PC-3 (cell line): ENCODE results near the gene PVALEF. TPM values are rescaled to one million over a fixed set of nuclear protein-coding genes. Genes with fewer than 3 reads are reported as not detected.

Experiments
- ATAC-seq: fragments of 200-7000 bp; cut with Tn5 transposase; 2 replicates; pipeline ENCODE4 v1.9.1; 2020; ENCODE audit warnings: mild to moderate bottlenecking, moderate library complexity
- BruUV-seq: library from RNA; stranded (reverse); fragments of 400-500 nt; replicated peaks from 2 replicates; lab custom pipeline; 2021; lab: Mats Ljungman, UMichigan
- CTCF ChIA-PET: fragments of 300-600 bp; sonication (Branson Sonifier 250); formaldehyde crosslinking; loops from one replicate; lab custom pipeline; 2022; ENCODE audit warnings: antibody characterized with exemption; lab: Charles Lee
- POLR2A ChIA-PET: fragments of 300-600 bp; sonication (Branson Sonifier 250); formaldehyde crosslinking; loops from one replicate; lab custom pipeline; 2022; ENCODE audit warnings: antibody characterized with exemption; ENCODE audit not compliant: unreplicated experiment; lab: Charles Lee
- DNase-seq: peaks from one replicate; pipeline ENCODE4 v3.0.0-alpha.2; 2015
- H2AFZ ChIP-seq: fragments of 300-600 bp; sonication (generic); 2 replicates; pipeline ENCODE4 v1.6.0; 2016; ENCODE audit warnings: antibody characterized with exemption, low read length
- H3F3A ChIP-seq: fragments of 300-600 bp; sonication (generic); one replicate; pipeline ENCODE4 v1.6.0; 2017; ENCODE audit warnings: antibody characterized with exemption, low read length, control low read depth, mild to moderate bottlenecking; ENCODE audit not compliant: unreplicated experiment
- H3K27ac ChIP-seq: fragments of 300-600 bp; sonication (generic); 2 replicates; pipeline ENCODE4 v1.5.1; 2016; ENCODE audit warnings: mild to moderate bottlenecking, low read length
- H3K27me3 ChIP-seq: fragments of 300-600 bp; sonication (generic); 2 replicates; pipeline ENCODE4 v1.6.1; 2016; ENCODE audit warnings: low read length, mixed read lengths
- H3K36me3 ChIP-seq: fragments of 300-600 bp; sonication (generic); 2 replicates; pipeline ENCODE4 v1.6.1; 2016; ENCODE audit warnings: low read depth, mixed run types, low read length, mixed read lengths
- H3K4me1 ChIP-seq: fragments of 300-600 bp; sonication (generic); 2 replicates; pipeline ENCODE4 v1.5.1; 2016; ENCODE audit warnings: low read length; ENCODE audit not compliant: insufficient read depth
- H3K4me2 ChIP-seq: fragments of 300-600 bp; sonication (generic); 2 replicates; pipeline ENCODE4 v1.6.0; 2016; ENCODE audit warnings: low read length
- H3K4me3 ChIP-seq: fragments of 300-600 bp; sonication (generic); 2 replicates; pipeline ENCODE4 v1.5.1; 2016; ENCODE audit warnings: mild to moderate bottlenecking, low read length, mixed read lengths
- H3K79me2 ChIP-seq: fragments of 300-600 bp; sonication (generic); 2 replicates; pipeline ENCODE4 v1.6.1; 2017; ENCODE audit warnings: low read length, mixed read lengths
- H3K9ac ChIP-seq: fragments of 300-600 bp; sonication (generic); 2 replicates; pipeline ENCODE4 v1.6.0; 2016; ENCODE audit warnings: mild to moderate bottlenecking, low read length
- H3K9me2 ChIP-seq: fragments of 300-600 bp; sonication (generic); replicated peaks from 2 replicates; pipeline ENCODE4 v1.6.1; 2016; ENCODE audit warnings: mixed run types, low read length, mixed read lengths
- H3K9me3 ChIP-seq: fragments of 300-600 bp; sonication (generic); 2 replicates; pipeline ENCODE4 v1.6.1; 2016; ENCODE audit warnings: low read length, mixed read lengths
- H4K20me1 ChIP-seq: fragments of 300-600 bp; sonication (generic); 2 replicates; pipeline ENCODE4 v1.6.1; 2016; ENCODE audit warnings: low read length, mixed read lengths
- EZH2 ChIP-seq: fragments of 300-600 bp; sonication (generic); IDR thresholded peaks from one replicate; pipeline ENCODE4 v1.6.1; 2017; ENCODE audit warnings: antibody characterized with exemption, mild to moderate bottlenecking, low read length; ENCODE audit not compliant: unreplicated experiment
- EZH2phosphoT487 ChIP-seq: fragments of 300-600 bp; sonication (generic); IDR thresholded peaks from 2 replicates; pipeline ENCODE4 v1.6.1; 2018; ENCODE audit warnings: mild to moderate bottlenecking, antibody characterized with exemption, low read length, borderline replicate concordance
- intact Hi-C: fragments of 100-400 bp; cut with micrococcal nuclease; formaldehyde crosslinking; loops from 2 replicates; pipeline ENCODE4 v1.9.0; 2023
- total RNA-seq: library from RNA; depleted of rRNA; stranded (reverse); fragments of >200 nt; gene quantifications from 2 replicates; pipeline ENCODE4 v1.2.3, GENCODE V29; 2014
- TF ChIP-seq, protein P1 (sequence below): fragments of 300-600 bp; sonication (generic); conservative IDR thresholded peaks from 2 replicates; pipeline ENCODE4 v1.5.1; 2017; ENCODE audit warnings: antibody characterized with exemption, low read depth, mild to moderate bottlenecking, low read length

The PVALEF gene
- total RNA-seq, 1 experiment from 2014 or later: not detected

DNA sequence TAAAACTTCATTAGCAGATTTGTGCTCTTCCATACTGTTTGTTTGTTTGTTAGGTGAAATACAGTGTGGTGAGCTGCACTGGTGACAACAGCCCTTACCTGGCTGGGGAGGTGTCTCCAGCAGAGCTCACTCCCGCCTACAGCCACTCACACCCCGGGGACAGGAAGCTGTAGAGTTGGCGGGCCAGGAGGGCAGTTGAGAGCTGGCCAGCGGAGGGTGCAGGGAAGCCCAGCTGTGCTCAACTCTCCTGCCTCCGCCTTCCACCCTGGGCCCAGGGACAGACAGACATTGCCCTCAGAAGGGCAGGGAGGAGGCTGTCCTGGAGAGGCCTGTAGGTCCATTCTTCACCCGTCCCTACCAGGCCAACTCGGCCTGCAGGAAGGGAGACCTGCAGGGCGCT, 48.6 kb upstream of the PVALEF start:
- H3K79me2 ChIP-seq: 0 out of 2 replicates have a peak, but pooled peaks cover 3% of the 10 kb centered on the region
- ChIA-PET POLR2A (no interaction called here), CTCF (interaction anchor here (0.6 kb wide), 1 partner anchor 328 kb away, joined by 5 read pairs; no protein-coding TSS in a partner anchor)
- no peaks in the 10 kb centered on the region for H3K36me3 ChIP-seq
- no peaks in the 10 kb centered on the region for H3F3A ChIP-seq
- H4K20me1 ChIP-seq: no peaks in the 10 kb centered on the region
- no peaks in the 10 kb centered on the region for H3K27me3 ChIP-seq
- no peak overlapping the region for H3K4me3 ChIP-seq
- BruUV-seq: no TSS peak
- ATAC-seq: no peak
- intact Hi-C loops: no loop called here
- no peaks in the 10 kb centered on the region for H3K9me2 ChIP-seq
- H2AFZ ChIP-seq: no peak overlapping the region
- no peak overlapping the region for H3K9ac ChIP-seq
- H3K4me1 ChIP-seq: peaks cover 9% of the 10 kb centered on the region
- no peak overlapping the region for H3K27ac ChIP-seq
- TF ChIP-seq EZH2: no peak
- TF ChIP-seq, protein P1, sequence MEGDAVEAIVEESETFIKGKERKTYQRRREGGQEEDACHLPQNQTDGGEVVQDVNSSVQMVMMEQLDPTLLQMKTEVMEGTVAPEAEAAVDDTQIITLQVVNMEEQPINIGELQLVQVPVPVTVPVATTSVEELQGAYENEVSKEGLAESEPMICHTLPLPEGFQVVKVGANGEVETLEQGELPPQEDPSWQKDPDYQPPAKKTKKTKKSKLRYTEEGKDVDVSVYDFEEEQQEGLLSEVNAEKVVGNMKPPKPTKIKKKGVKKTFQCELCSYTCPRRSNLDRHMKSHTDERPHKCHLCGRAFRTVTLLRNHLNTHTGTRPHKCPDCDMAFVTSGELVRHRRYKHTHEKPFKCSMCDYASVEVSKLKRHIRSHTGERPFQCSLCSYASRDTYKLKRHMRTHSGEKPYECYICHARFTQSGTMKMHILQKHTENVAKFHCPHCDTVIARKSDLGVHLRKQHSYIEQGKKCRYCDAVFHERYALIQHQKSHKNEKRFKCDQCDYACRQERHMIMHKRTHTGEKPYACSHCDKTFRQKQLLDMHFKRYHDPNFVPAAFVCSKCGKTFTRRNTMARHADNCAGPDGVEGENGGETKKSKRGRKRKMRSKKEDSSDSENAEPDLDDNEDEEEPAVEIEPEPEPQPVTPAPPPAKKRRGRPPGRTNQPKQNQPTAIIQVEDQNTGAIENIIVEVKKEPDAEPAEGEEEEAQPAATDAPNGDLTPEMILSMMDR: no peak
- no peak for TF ChIP-seq EZH2phosphoT487
- no peak for DNase-seq
- H3K4me2 ChIP-seq: no peak overlapping the region
- H3K9me3 ChIP-seq: no peaks in the 10 kb centered on the region

GRCh38 chr17:81117672-81118198, 47.6 kb upstream of the PVALEF start:
- Histone ChIP-seq H4K20me1 (no peaks in the 10 kb centered on the region), H3K27me3 (no peaks in the 10 kb centered on the region), H3F3A (no peaks in the 10 kb centered on the region), H3K36me3 (no peaks in the 10 kb centered on the region), H3K9me3 (no peaks in the 10 kb centered on the region), H3K9me2 (no peaks in the 10 kb centered on the region), H2AFZ (no peak overlapping the region), H3K4me2 (peak overlapping the region; percentile 94; the same call in 1 of the 2 replicates), H3K4me3 (no peak overlapping the region), H3K27ac (no peak overlapping the region), H3K4me1 (peaks cover 9% of the 10 kb centered on the region), H3K79me2 (0 out of 2 replicates have a peak, but pooled peaks cover 3% of the 10 kb centered on the region), H3K9ac (no peak overlapping the region)
- TF ChIP-seq, protein P1: no peak
- TF ChIP-seq EZH2 (no peak), EZH2phosphoT487 (no peak)
- ATAC-seq: no peak
- ChIA-PET POLR2A (no interaction called here), CTCF (no interaction called here)
- DNase-seq: no peak
- intact Hi-C loops: no loop called here
- BruUV-seq: no TSS peak
